ENCODE measurements around the gene OTUD4.

DNA sequence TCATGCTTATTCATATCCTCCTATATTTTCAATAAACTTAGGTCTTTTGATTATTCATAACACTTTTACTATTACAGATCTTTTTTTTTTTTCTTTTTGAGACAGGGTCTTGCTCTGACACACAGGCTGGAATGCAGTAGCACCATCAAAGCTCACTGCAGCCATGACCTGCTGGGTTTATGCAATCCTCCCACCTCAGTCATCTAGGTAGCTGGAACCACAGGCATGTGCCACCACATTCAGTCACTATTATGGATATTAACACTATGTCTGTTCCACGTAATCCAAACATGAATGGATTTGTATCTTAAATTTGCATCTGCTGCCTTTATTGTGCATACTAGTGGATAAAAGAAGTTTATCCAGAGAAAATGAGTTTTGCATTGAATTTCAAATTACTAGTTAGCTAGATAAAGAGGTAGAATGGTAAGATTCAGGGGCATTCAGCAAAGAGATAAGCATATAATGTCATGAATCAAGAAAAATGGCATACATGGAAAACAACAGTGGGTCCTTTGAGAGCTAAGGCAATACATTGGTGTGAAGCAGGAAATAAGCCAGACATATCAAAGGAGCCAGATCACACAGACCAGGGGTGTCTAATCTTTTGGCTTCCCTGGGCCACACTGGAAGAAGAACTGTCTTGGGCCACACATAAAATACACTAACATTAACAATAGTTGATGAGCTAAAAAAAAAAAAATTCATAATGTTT is 96.3 kb downstream of the OTUD4 start:
- no peak for TF ChIP-seq POLR2AphosphoS5 (IDR thresholded peaks at IDR 0.05; ENCODE audit: low read depth)
- no peak for TF ChIP-seq GABPA (IDR thresholded peaks at IDR 0.05; ENCODE audit: low read depth)
- TF ChIP-seq, protein P1, sequence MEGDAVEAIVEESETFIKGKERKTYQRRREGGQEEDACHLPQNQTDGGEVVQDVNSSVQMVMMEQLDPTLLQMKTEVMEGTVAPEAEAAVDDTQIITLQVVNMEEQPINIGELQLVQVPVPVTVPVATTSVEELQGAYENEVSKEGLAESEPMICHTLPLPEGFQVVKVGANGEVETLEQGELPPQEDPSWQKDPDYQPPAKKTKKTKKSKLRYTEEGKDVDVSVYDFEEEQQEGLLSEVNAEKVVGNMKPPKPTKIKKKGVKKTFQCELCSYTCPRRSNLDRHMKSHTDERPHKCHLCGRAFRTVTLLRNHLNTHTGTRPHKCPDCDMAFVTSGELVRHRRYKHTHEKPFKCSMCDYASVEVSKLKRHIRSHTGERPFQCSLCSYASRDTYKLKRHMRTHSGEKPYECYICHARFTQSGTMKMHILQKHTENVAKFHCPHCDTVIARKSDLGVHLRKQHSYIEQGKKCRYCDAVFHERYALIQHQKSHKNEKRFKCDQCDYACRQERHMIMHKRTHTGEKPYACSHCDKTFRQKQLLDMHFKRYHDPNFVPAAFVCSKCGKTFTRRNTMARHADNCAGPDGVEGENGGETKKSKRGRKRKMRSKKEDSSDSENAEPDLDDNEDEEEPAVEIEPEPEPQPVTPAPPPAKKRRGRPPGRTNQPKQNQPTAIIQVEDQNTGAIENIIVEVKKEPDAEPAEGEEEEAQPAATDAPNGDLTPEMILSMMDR (IDR thresholded peaks at IDR 0.05; ENCODE audit: insufficient read depth, low read length): no peak
- TF ChIP-seq SPI1 (IDR thresholded peaks at IDR 0.05; ENCODE audit: borderline replicate concordance, low read depth): no peak

Measured in HL-60 (cell line).